Caco-2 (cell line): Measurements from ENCODE around the gene CCDC188. TPM values are rescaled to one million over a fixed set of nuclear protein-coding genes. Genes with fewer than 3 reads are reported as not detected.

Experiments
- BruUV-seq: library from RNA; stranded (reverse); fragments of 400-500 nt; replicated peaks from 2 replicates; lab custom pipeline; 2021; lab: Mats Ljungman, UMichigan
- CTCF ChIA-PET: fragments of 300-600 bp; sonication (Branson Sonifier 250); formaldehyde crosslinking; loops from one replicate; lab custom pipeline; 2022; ENCODE audit warnings: antibody characterized with exemption; lab: Charles Lee
- POLR2A ChIA-PET: fragments of 300-600 bp; sonication (Branson Sonifier 250); formaldehyde crosslinking; loops from one replicate; lab custom pipeline; 2022; ENCODE audit warnings: antibody characterized with exemption; lab: Charles Lee
- DNase-seq, 2 experiments: peaks; one replicate each; pipeline versions ENCODE4 v3.0.0 to v3.0.0-alpha.2; 2020 to 2022
- H3K27me3 ChIP-seq: replicated peaks from 2 replicates; pipeline ENCODE4 v1.6.0; 2011; ENCODE audit warnings: low read length; ENCODE audit not compliant: control insufficient read depth, insufficient read depth
- H3K36me3 ChIP-seq: 2 replicates; pipeline ENCODE4 v1.5.1; 2011; ENCODE audit warnings: low read length; ENCODE audit not compliant: control insufficient read depth, insufficient read depth
- H3K4me1 ChIP-seq: fragments of 250-450 bp; sonication (Bioruptor Pico); 2 replicates; pipeline ENCODE4 v1.5.1; 2020; ENCODE audit warnings: mild to moderate bottlenecking
- H3K4me3 ChIP-seq: 2 replicates; pipeline ENCODE4 v1.5.1; 2011; ENCODE audit warnings: low read depth, mild to moderate bottlenecking, control low read depth, low read length
- H3K9me3 ChIP-seq: fragments of 250-450 bp; sonication (Bioruptor Pico); 2 replicates; pipeline ENCODE4 v1.5.1; 2020; ENCODE audit warnings: mild to moderate bottlenecking, moderate library complexity
- H3K27ac Mint-ChIP-seq: one replicate; pipeline ENCODE4 v1.8.0; 2022; ENCODE audit warnings: mixed read lengths; ENCODE audit not compliant: unreplicated experiment
- H3K27me3 Mint-ChIP-seq: one replicate; pipeline ENCODE4 v1.8.0; 2022; ENCODE audit warnings: mixed read lengths; ENCODE audit not compliant: insufficient read depth, unreplicated experiment
- H3K36me3 Mint-ChIP-seq: one replicate; pipeline ENCODE4 v1.8.0; 2022; ENCODE audit warnings: mild to moderate bottlenecking, mixed read lengths; ENCODE audit not compliant: insufficient read depth, unreplicated experiment
- H3K4me1 Mint-ChIP-seq: one replicate; pipeline ENCODE4 v1.8.0; 2022; ENCODE audit warnings: low read depth, mixed read lengths; ENCODE audit not compliant: unreplicated experiment
- H3K4me3 Mint-ChIP-seq: one replicate; pipeline ENCODE4 v1.8.0; 2022; ENCODE audit warnings: mild to moderate bottlenecking, moderate library complexity, mixed read lengths; ENCODE audit not compliant: unreplicated experiment
- H3K9me3 Mint-ChIP-seq: one replicate; pipeline ENCODE4 v1.8.0; 2022; ENCODE audit warnings: mixed read lengths; ENCODE audit not compliant: unreplicated experiment
- intact Hi-C: fragments of 100-400 bp; cut with micrococcal nuclease; formaldehyde crosslinking; loops from one replicate; pipeline ENCODE4 v1.10.0; 2022; ENCODE audit not compliant: unreplicated experiment
- total RNA-seq: library from RNA; stranded (reverse); gene quantifications from 2 replicates; pipeline ENCODE4 v1.2.3, GENCODE V29; 2022
- TF ChIP-seq, protein P1 (sequence below), 2 experiments: fragments of 200-600 bp in 1 of 2; IDR thresholded peaks; 1 replicate in 1 of 2; 2 replicates in 1 of 2; pipeline versions ENCODE4 v1.5.1 to v1.8.0; 2011 to 2022; ENCODE audit warnings: antibody characterized with exemption in 1 of 2, control low read depth in 1 of 2, inconsistent platforms in 1 of 2, low read depth in 1 of 2, low read length in 1 of 2, mild to moderate bottlenecking in 1 of 2, moderate library complexity in 1 of 2; ENCODE audit not compliant: insufficient read depth in 1 of 2, severe bottlenecking in 1 of 2, unreplicated experiment in 1 of 2

CCDC188 gene
- total RNA-seq, 1 experiment from 2014 or later = not detected

DNA sequence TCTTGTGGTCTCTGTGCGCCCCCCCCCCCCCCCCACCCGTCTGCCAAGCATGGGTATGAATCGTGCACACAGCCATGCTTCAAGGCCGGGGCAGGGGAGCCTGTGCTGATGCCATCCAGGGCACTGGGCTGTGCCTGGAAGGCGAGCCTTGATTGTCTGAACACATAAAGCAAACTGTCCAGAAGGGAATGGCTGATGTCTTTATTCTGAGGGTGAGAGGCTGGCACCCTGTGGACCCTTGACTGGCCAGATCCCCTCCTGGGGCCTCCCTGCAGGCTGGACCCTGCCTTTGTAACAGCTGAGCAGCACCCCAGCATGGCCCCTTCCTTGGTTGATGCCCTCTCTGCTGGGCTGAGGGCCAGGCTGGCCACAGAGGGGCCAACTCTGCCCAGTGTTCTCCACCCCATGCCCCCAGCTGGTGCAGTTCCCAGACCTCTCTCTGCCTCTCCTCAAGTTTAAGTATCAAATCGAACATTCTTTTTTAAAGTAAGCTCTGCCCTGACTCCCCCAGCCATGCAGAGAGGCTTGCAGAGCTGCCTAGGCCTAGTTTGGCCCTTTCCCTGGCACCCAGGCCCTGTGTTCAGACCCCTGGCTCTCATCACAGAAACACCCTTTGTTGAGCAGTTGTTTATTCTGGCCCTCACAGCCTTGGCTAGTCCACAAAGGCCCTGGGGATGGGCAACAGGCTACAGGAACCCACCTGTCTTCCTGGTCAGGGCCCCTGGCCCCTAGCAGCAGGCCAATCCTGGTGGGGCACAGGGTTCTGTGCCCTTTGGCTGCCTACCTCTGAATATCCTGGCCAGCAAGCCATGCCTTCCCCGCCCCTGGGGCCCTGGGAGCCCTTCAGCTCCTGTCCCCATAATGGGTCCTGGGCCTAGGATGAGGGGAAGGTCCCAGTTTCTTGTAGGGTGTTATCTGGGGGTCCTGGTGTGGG, 38.9 kb downstream of the CCDC188 start:
- Mint-ChIP-seq H3K36me3 (peaks cover 100% of the 10 kb centered on the region), H3K4me3 (no peak overlapping the region), H3K4me1 (peaks cover 6% of the 10 kb centered on the region), H3K27me3 (no peaks in the 10 kb centered on the region), H3K9me3 (no peaks in the 10 kb centered on the region), H3K27ac (no peak overlapping the region)
- 0 out of 2 replicates have a peak, but pooled peaks cover 6% of the 10 kb centered on the region for H3K4me1 ChIP-seq
- no peaks in the 10 kb centered on the region for H3K27me3 ChIP-seq
- ChIA-PET CTCF (interaction anchor here (0.7 kb wide), 1 partner anchor 98 kb away, joined by 10 read pairs; no protein-coding TSS in a partner anchor), POLR2A (no interaction called here)
- no TSS peak for BruUV-seq
- H3K36me3 ChIP-seq = peaks cover 5% of the 10 kb centered on the region
- H3K4me3 ChIP-seq = no peak overlapping the region
- no peak for DNase-seq
- intact Hi-C loops = loop anchor here (10.0 kb wide), 1 partner anchor 147 kb away; no protein-coding TSS in a partner anchor
- no peaks in the 10 kb centered on the region for H3K9me3 ChIP-seq
- TF ChIP-seq, protein P1, sequence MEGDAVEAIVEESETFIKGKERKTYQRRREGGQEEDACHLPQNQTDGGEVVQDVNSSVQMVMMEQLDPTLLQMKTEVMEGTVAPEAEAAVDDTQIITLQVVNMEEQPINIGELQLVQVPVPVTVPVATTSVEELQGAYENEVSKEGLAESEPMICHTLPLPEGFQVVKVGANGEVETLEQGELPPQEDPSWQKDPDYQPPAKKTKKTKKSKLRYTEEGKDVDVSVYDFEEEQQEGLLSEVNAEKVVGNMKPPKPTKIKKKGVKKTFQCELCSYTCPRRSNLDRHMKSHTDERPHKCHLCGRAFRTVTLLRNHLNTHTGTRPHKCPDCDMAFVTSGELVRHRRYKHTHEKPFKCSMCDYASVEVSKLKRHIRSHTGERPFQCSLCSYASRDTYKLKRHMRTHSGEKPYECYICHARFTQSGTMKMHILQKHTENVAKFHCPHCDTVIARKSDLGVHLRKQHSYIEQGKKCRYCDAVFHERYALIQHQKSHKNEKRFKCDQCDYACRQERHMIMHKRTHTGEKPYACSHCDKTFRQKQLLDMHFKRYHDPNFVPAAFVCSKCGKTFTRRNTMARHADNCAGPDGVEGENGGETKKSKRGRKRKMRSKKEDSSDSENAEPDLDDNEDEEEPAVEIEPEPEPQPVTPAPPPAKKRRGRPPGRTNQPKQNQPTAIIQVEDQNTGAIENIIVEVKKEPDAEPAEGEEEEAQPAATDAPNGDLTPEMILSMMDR (IDR thresholded peaks at IDR 0.05; ENCODE audit: insufficient read depth in 1 of 2, low read depth in 1 of 2, low read length in 1 of 2, severe bottlenecking in 1 of 2, unreplicated experiment in 1 of 2) = no peak

DNA sequence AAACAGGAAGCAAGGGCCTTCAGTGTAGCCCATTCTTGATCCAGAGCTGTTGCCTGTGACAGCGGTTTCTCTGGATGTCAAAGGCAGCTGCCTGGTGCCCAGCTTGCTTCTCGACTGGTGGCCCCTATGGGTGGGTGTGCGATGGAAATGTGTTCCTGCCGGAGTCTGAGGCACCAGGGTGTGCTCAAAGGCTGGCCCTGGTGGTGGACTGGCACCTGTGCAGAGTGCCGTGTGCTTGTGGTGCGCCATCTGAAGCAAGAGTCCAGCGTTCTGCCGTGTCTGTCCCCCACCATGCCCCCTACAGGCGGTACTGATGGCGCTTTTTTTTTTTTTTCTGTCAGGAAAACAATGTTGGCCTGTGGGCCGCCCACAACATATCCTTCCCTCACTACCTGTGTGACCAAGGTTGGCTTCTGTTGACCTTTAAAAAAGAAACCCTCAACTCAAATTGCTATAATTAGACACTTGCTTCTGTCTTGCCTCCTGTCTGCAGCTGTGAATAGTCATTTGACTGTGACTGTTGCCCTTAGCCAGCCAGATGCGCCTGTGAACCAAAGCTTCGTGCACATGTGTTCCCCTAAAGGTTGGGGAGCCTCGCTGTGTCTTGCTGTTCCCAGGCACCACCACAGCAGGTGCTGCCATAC, 39.7 kb downstream of the CCDC188 start:
- Mint-ChIP-seq H3K36me3 (peaks cover 95% of the 10 kb centered on the region), H3K27me3 (no peaks in the 10 kb centered on the region), H3K9me3 (no peaks in the 10 kb centered on the region), H3K4me1 (peaks cover 6% of the 10 kb centered on the region), H3K27ac (no peak overlapping the region), H3K4me3 (no peak overlapping the region)
- Histone ChIP-seq H3K36me3 (peaks cover 5% of the 10 kb centered on the region), H3K4me3 (no peak overlapping the region), H3K9me3 (no peaks in the 10 kb centered on the region), H3K4me1 (0 out of 2 replicates have a peak, but pooled peaks cover 3% of the 10 kb centered on the region), H3K27me3 (no peaks in the 10 kb centered on the region)
- TF ChIP-seq, protein P1 (IDR thresholded peaks at IDR 0.05; ENCODE audit: insufficient read depth in 1 of 2, low read depth in 1 of 2, low read length in 1 of 2, severe bottlenecking in 1 of 2, unreplicated experiment in 1 of 2) = peak; percentile 30 to 38
- ChIA-PET POLR2A (no interaction called here), CTCF (interaction anchor here (0.6 to 0.7 kb wide), 3 partner anchors 18 to 145 kb away, joined by 3 to 10 read pairs (median 4); no protein-coding TSS in a partner anchor)
- no TSS peak for BruUV-seq
- peak; percentile 40 to 58 for DNase-seq
- intact Hi-C loops = loop anchor here (10.0 kb wide), 1 partner anchor 146 kb away; no protein-coding TSS in a partner anchor
